IMR-90 (cell line): Measurements from ENCODE around the gene SURF1. TPM values are rescaled to one million over a fixed set of nuclear protein-coding genes. Genes with fewer than 3 reads are reported as not detected.

Experiments
- ATAC-seq: fragments of 200-7000 bp; cut with Tn5 transposase; 2 replicates; pipeline ENCODE4 v1.9.1; 2020; ENCODE audit warnings: low read depth, mild to moderate bottlenecking, moderate library complexity
- BruUV-seq: library from RNA; stranded (reverse); fragments of 400-500 nt; replicated peaks from 2 replicates; lab custom pipeline; 2021; lab: Mats Ljungman, UMichigan
- CTCF ChIA-PET: fragments of 300-600 bp; formaldehyde crosslinking; extraction: SDS; loops from one replicate; lab custom pipeline; 2021; ENCODE audit warnings: antibody characterized with exemption; lab: Yijun Ruan, JAX
- POLR2A ChIA-PET: fragments of 300-600 bp; sonication (Branson Sonifier 250); formaldehyde crosslinking; loops from one replicate; lab custom pipeline; 2022; ENCODE audit warnings: antibody characterized with exemption; ENCODE audit not compliant: unreplicated experiment; lab: Charles Lee
- DNase-seq: peaks from one replicate; pipeline ENCODE4 v3.0.0; 2013
- H2AFZ ChIP-seq: replicated peaks from 2 replicates; pipeline ENCODE3; 2013; ENCODE audit warnings: low read length, mild to moderate bottlenecking; ENCODE audit not compliant: poor library complexity
- H2AK5ac ChIP-seq: 2 replicates; pipeline ENCODE4 v1.6.1; 2013; ENCODE audit warnings: low read depth, low read length, inconsistent platforms
- H2AK9ac ChIP-seq: replicated peaks from 2 replicates; pipeline ENCODE3; 2013; ENCODE audit warnings: mild to moderate bottlenecking, low read depth, low read length, moderate library complexity; ENCODE audit not compliant: poor library complexity
- H2BK120ac ChIP-seq: 2 replicates; pipeline ENCODE4 v1.6.1; 2013; ENCODE audit warnings: low read depth, low read length, inconsistent platforms
- H2BK15ac ChIP-seq: 3 replicates; pipeline ENCODE4 v1.6.1; 2013; ENCODE audit warnings: low read depth, low read length, inconsistent platforms
- H2BK20ac ChIP-seq: 2 replicates; pipeline ENCODE4 v1.6.1; 2013; ENCODE audit warnings: low read depth, mild to moderate bottlenecking, inconsistent platforms, low read length, moderate library complexity
- H2BK5ac ChIP-seq: 2 replicates; pipeline ENCODE4 v1.6.1; 2013; ENCODE audit warnings: mild to moderate bottlenecking, low read depth, low read length, inconsistent platforms; ENCODE audit not compliant: poor library complexity, severe bottlenecking
- H3K14ac ChIP-seq: replicated peaks from 2 replicates; pipeline ENCODE4 v1.6.1; 2013; ENCODE audit warnings: low read depth, low read length, inconsistent platforms
- H3K18ac ChIP-seq: 2 replicates; pipeline ENCODE4 v1.6.1; 2013; ENCODE audit warnings: low read depth, low read length, control low read depth
- H3K23ac ChIP-seq: 2 replicates; pipeline ENCODE4 v1.6.1; 2013; ENCODE audit warnings: low read depth, low read length, inconsistent platforms
- H3K27ac ChIP-seq: 2 replicates; pipeline ENCODE4 v1.5.1; 2013; ENCODE audit warnings: mild to moderate bottlenecking, control low read depth, low read length; ENCODE audit not compliant: insufficient read depth
- H3K27me3 ChIP-seq: 2 replicates; pipeline ENCODE4 v1.6.1; 2013; ENCODE audit warnings: low read length; ENCODE audit not compliant: control insufficient read depth, insufficient read depth
- H3K36me3 ChIP-seq: 2 replicates; pipeline ENCODE4 v1.6.1; 2013; ENCODE audit warnings: low read length, mixed read lengths; ENCODE audit not compliant: control insufficient read depth, insufficient read depth
- H3K4ac ChIP-seq: 2 replicates; pipeline ENCODE4 v1.6.1; 2013; ENCODE audit warnings: low read depth, low read length, inconsistent platforms
- H3K4me1 ChIP-seq: 2 replicates; pipeline ENCODE4 v1.6.1; 2013; ENCODE audit warnings: low read length, mixed read lengths; ENCODE audit not compliant: control insufficient read depth, insufficient read depth
- H3K4me2 ChIP-seq: 2 replicates; pipeline ENCODE4 v1.6.1; 2013; ENCODE audit warnings: low read depth, mild to moderate bottlenecking, control low read depth, low read length, moderate library complexity
- H3K4me3 ChIP-seq: 2 replicates; pipeline ENCODE4 v1.5.1; 2013; ENCODE audit warnings: low read depth, mild to moderate bottlenecking, control low read depth, low read length, moderate library complexity; ENCODE audit not compliant: insufficient read depth
- H3K56ac ChIP-seq: 2 replicates; pipeline ENCODE4 v1.6.1; 2013; ENCODE audit warnings: low read length, inconsistent platforms; ENCODE audit not compliant: insufficient read depth; ENCODE audit errors: extremely low read depth
- H3K79me1 ChIP-seq, 2 experiments: 2 replicates each; pipeline ENCODE4 v1.6.1; 2013; ENCODE audit warnings: low read length in 2 of 2, inconsistent platforms in 1 of 2, low read depth in 1 of 2
- H3K9ac ChIP-seq: 2 replicates; pipeline ENCODE4 v1.6.1; 2013; ENCODE audit warnings: low read depth, low read length, control low read depth
- H3K9me1 ChIP-seq: 2 replicates; pipeline ENCODE4 v1.6.1; 2013; ENCODE audit warnings: low read length, inconsistent platforms; ENCODE audit not compliant: insufficient read depth
- H3K9me3 ChIP-seq: 2 replicates; pipeline ENCODE4 v1.6.1; 2013; ENCODE audit warnings: low read length; ENCODE audit not compliant: control insufficient read depth, insufficient read depth
- H4K20me1 ChIP-seq: 2 replicates; pipeline ENCODE4 v1.6.1; 2013; ENCODE audit warnings: low read length, inconsistent platforms; ENCODE audit not compliant: insufficient read depth
- H4K5ac ChIP-seq: 2 replicates; pipeline ENCODE4 v1.6.1; 2013; ENCODE audit warnings: mild to moderate bottlenecking, low read depth, low read length, control low read depth
- H4K8ac ChIP-seq, 2 experiments: 2 replicates each; pipeline ENCODE4 v1.6.1; 2013; ENCODE audit warnings: low read depth in 2 of 2, low read length in 2 of 2, control low read depth in 1 of 2, inconsistent platforms in 1 of 2
- H4K91ac ChIP-seq: 2 replicates; pipeline ENCODE4 v1.6.1; 2013; ENCODE audit warnings: low read depth, low read length, inconsistent platforms; ENCODE audit not compliant: insufficient read depth
- BHLHE40 ChIP-seq: fragments of 150-350 bp; IDR thresholded peaks from 2 replicates; pipeline ENCODE4 v1.6.1; 2016; ENCODE audit warnings: mild to moderate bottlenecking, low read depth, low read length
- CEBPB ChIP-seq: IDR thresholded peaks from 2 replicates; pipeline ENCODE4 v1.6.1; 2012; ENCODE audit warnings: low read depth, low read length, improper control_type of control experiment
- CHD1 ChIP-seq: IDR thresholded peaks from 2 replicates; pipeline ENCODE4 v1.6.1; 2012; ENCODE audit warnings: low read depth, low read length, improper control_type of control experiment
- CTCF ChIP-seq: conservative IDR thresholded peaks from 2 replicates; pipeline ENCODE4 v1.5.1; 2012; ENCODE audit warnings: mild to moderate bottlenecking, low read depth, low read length, improper control_type of control experiment
- ELK1 ChIP-seq: fragments of 150-350 bp; IDR thresholded peaks from 2 replicates; pipeline ENCODE4 v1.6.1; 2016; ENCODE audit warnings: low read depth, mild to moderate bottlenecking, low read length, moderate library complexity, borderline replicate concordance
- FOS ChIP-seq: fragments of 150-350 bp; IDR thresholded peaks from 2 replicates; pipeline ENCODE4 v1.6.1; 2016; ENCODE audit warnings: low read depth, low read length
- MAFK ChIP-seq: IDR thresholded peaks from 2 replicates; pipeline ENCODE4 v1.6.1; 2012; ENCODE audit warnings: low read depth, low read length, improper control_type of control experiment
- MAZ ChIP-seq: IDR thresholded peaks from 2 replicates; pipeline ENCODE4 v1.6.1; 2012; ENCODE audit warnings: low read depth, mild to moderate bottlenecking, low read length, improper control_type of control experiment, moderate library complexity, borderline replicate concordance
- MXI1 ChIP-seq: IDR thresholded peaks from 2 replicates; pipeline ENCODE4 v1.6.1; 2012; ENCODE audit warnings: low read depth, mild to moderate bottlenecking, low read length, moderate library complexity, borderline replicate concordance
- NFE2L2 ChIP-seq: fragments of 150-350 bp; IDR thresholded peaks from 2 replicates; pipeline ENCODE4 v1.6.1; 2016; ENCODE audit warnings: low read depth, mild to moderate bottlenecking, low read length
- POLR2A ChIP-seq: IDR thresholded peaks from 2 replicates; pipeline ENCODE4 v1.6.1; 2012; ENCODE audit warnings: mild to moderate bottlenecking, low read depth, low read length
- RAD21 ChIP-seq: IDR thresholded peaks from 2 replicates; pipeline ENCODE4 v1.6.1; 2012; ENCODE audit warnings: low read length, improper control_type of control experiment
- RCOR1 ChIP-seq: IDR thresholded peaks from 2 replicates; pipeline ENCODE4 v1.6.1; 2012; ENCODE audit warnings: mild to moderate bottlenecking, low read length, improper control_type of control experiment; ENCODE audit not compliant: insufficient replicate concordance
- RFX5 ChIP-seq: IDR thresholded peaks from 2 replicates; pipeline ENCODE4 v1.8.0; 2012; ENCODE audit warnings: low read depth, mild to moderate bottlenecking, low read length, moderate library complexity
- SMC3 ChIP-seq: fragments of 150-350 bp; IDR thresholded peaks from 2 replicates; pipeline ENCODE4 v1.6.1; 2016; ENCODE audit warnings: low read depth, mild to moderate bottlenecking, antibody characterized with exemption, low read length, moderate library complexity
- USF2 ChIP-seq: fragments of 150-350 bp; IDR thresholded peaks from 2 replicates; pipeline ENCODE4 v1.6.1; 2017; ENCODE audit warnings: mild to moderate bottlenecking, antibody characterized with exemption, low read length, low read depth
- WGBS, 2 experiments: methylation state at CpG; one replicate each; pipeline versions ENCODE4 v1.1.5 to v1.1.7; 2013; ENCODE audit warnings: missing lambda C conversion rate in 2 of 2; ENCODE audit not compliant: insufficient read length in 1 of 2; ENCODE audit errors: extremely low coverage in 2 of 2; 5-methylcytosine and 5-hydroxymethylcytosine counted together
- dilution Hi-C: fragments of 300-500 bp; cut with HindIII; formaldehyde crosslinking; loops from one replicate; pipeline ENCODE4 v1.14.3; 2018; ENCODE audit warnings: low sequenced_read_pairs; ENCODE audit not compliant: unreplicated experiment
- in situ Hi-C: fragments of 300-500 bp; cut with MboI; formaldehyde crosslinking; loops from 3 replicates; pipeline ENCODE4 v1.14.3; 2019; ENCODE audit warnings: low sequenced_read_pairs, inconsistent platforms, mixed read lengths
- intact Hi-C: fragments of 100-400 bp; cut with micrococcal nuclease; formaldehyde crosslinking; loops from 2 replicates; pipeline ENCODE4 v1.10.0; 2022
- polyA plus RNA-seq, 3 experiments: library from polyadenylated mRNA; depleted of rRNA; stranded (reverse); fragments of >200 nt; gene quantifications; 2 replicates each; pipeline ENCODE4 v1.2.3, GENCODE V29; 2012; ENCODE audit warnings: low replicate concordance in 1 of 3
- total RNA-seq: library from RNA; depleted of rRNA; stranded (reverse); fragments of >200 nt; gene quantifications from 2 replicates; pipeline ENCODE4 v1.2.3, GENCODE V29; 2012

SURF1 gene
- total and polyA plus RNA-seq, 2 of the 4 experiments (the other 2 are of a cell fraction), result 15.1 to 24.5 TPM

GRCh38 chr9:133366435-133366834, 10.1 kb upstream of the SURF1 start:
- Histone ChIP-seq H4K91ac (no peak overlapping the region), H2BK20ac (no peak overlapping the region), H3K9ac (no peak overlapping the region), H3K4ac (no peak overlapping the region), H4K8ac (no peak overlapping the region), H4K20me1 (peaks cover 96% of the 10 kb centered on the region), H2AFZ (no peak overlapping the region), H3K14ac (no peak overlapping the region), H3K79me1 (peaks cover 33 to 79% of the 10 kb centered on the region in 2 experiments), H3K4me3 (no peak overlapping the region), H2BK120ac (no peak overlapping the region), H3K4me2 (no peak overlapping the region), H2BK15ac (no peak overlapping the region), H3K27me3 (no peaks in the 10 kb centered on the region), H3K4me1 (peaks cover 6% of the 10 kb centered on the region), H3K9me1 (peaks cover 22% of the 10 kb centered on the region), H3K9me3 (no peaks in the 10 kb centered on the region), H2BK5ac (no peak overlapping the region), H3K56ac (no peak overlapping the region), H4K5ac (no peak overlapping the region), H3K27ac (no peak overlapping the region), H2AK5ac (no peak overlapping the region), H2AK9ac (no peak overlapping the region), H3K36me3 (peaks cover 86% of the 10 kb centered on the region), H3K23ac (no peak overlapping the region), H3K18ac (no peak overlapping the region)
- no TSS peak for BruUV-seq
- DNase-seq (no peak), ATAC-seq (no peak)
- WGBS, 2 experiments, result 100% methylated on average over 2 of the region's 11 CpGs; no CpG with 5 or more reads in 1 of the 2 experiments
- intact Hi-C loops, result no loop called here
- dilution Hi-C loops, result no loop called here
- CTCF ChIA-PET, result no interaction called here
- TF ChIP-seq MAZ (no peak), RAD21 (no peak), SMC3 (no peak), MAFK (no peak), RFX5 (no peak), CHD1 (no peak), BHLHE40 (no peak), CTCF (no peak), RCOR1 (no peak), POLR2A (no peak), FOS (no peak), NFE2L2 (no peak), MXI1 (no peak), ELK1 (no peak), CEBPB (no peak), USF2 (no peak)
- in situ Hi-C loops, result no loop called here
- POLR2A ChIA-PET, result no interaction called here
